DOHH2 (cell line): ENCODE data around the gene MID1.

ENCODE experiments used
- EZH2phosphoT487 ChIP-seq: fragments of 200-600 bp; sonication (generic); IDR thresholded peaks from 2 replicates; pipeline ENCODE4 v1.6.1; 2017; ENCODE audit warnings: borderline replicate concordance, mild to moderate bottlenecking, antibody characterized with exemption, low read length, moderate library complexity, mixed read lengths
- TF ChIP-seq, protein P1 (sequence below): fragments of 200-600 bp; sonication (generic); IDR thresholded peaks from one replicate; pipeline ENCODE4 v1.5.1; 2014; ENCODE audit warnings: antibody characterized with exemption, mild to moderate bottlenecking, low read depth, low read length; ENCODE audit not compliant: poor library complexity, severe bottlenecking

DNA sequence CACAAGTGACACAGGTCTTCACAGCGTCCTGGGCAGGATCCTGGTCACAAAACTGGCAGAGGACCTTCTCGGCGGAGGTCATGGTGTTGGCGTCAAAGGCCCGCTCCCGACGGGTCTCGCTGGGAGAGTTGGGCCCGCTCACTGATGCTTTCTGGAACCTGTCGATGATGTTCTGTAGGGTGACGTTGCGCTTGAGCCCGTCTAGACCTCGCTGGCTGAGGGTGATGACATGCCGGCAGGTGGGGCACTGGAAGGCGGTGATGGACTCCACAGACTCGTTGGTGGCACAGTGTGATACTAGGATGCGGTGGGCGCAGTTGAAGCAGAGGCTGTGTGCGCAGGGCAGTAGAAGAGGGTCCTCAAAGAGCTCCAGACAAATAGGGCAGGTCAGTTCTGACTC lies 53.2 kb downstream of the MID1 start:
- TF ChIP-seq, protein P1, sequence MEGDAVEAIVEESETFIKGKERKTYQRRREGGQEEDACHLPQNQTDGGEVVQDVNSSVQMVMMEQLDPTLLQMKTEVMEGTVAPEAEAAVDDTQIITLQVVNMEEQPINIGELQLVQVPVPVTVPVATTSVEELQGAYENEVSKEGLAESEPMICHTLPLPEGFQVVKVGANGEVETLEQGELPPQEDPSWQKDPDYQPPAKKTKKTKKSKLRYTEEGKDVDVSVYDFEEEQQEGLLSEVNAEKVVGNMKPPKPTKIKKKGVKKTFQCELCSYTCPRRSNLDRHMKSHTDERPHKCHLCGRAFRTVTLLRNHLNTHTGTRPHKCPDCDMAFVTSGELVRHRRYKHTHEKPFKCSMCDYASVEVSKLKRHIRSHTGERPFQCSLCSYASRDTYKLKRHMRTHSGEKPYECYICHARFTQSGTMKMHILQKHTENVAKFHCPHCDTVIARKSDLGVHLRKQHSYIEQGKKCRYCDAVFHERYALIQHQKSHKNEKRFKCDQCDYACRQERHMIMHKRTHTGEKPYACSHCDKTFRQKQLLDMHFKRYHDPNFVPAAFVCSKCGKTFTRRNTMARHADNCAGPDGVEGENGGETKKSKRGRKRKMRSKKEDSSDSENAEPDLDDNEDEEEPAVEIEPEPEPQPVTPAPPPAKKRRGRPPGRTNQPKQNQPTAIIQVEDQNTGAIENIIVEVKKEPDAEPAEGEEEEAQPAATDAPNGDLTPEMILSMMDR: no peak
- TF ChIP-seq EZH2phosphoT487: no peak
